NT2/D1 (cell line): Measurements from ENCODE around the gene BHMT2.

ENCODE experiments used
- DNase-seq: peaks from one replicate; pipeline ENCODE4 v3.0.0-alpha.2; 2011; ENCODE audit warnings: low read depth, low spot score
- H3K27me3 ChIP-seq: 2 replicates; pipeline ENCODE4 v1.6.0; 2011; ENCODE audit warnings: mild to moderate bottlenecking; ENCODE audit not compliant: insufficient read length, insufficient read depth
- H3K36me3 ChIP-seq: 2 replicates; pipeline ENCODE4 v1.6.1; 2011; ENCODE audit warnings: mild to moderate bottlenecking, low read length, mixed read lengths; ENCODE audit not compliant: insufficient read depth, insufficient read length
- H3K4me1 ChIP-seq: 2 replicates; pipeline ENCODE4 v1.5.1; 2011; ENCODE audit not compliant: insufficient read depth, insufficient read length
- H3K4me3 ChIP-seq: 2 replicates; pipeline ENCODE4 v1.5.1; 2011; ENCODE audit warnings: low read depth; ENCODE audit not compliant: insufficient read length
- H3K9ac ChIP-seq: 2 replicates; pipeline ENCODE4 v1.6.0; 2011; ENCODE audit warnings: low read depth; ENCODE audit not compliant: insufficient read length
- H3K9me3 ChIP-seq: 2 replicates; pipeline ENCODE4 v1.5.1; 2011; ENCODE audit warnings: mild to moderate bottlenecking, low read length; ENCODE audit not compliant: insufficient read depth
- SUZ12 ChIP-seq: IDR thresholded peaks from 2 replicates; pipeline ENCODE4 v1.6.1; 2011; ENCODE audit not compliant: insufficient read length, insufficient read depth; ENCODE audit errors: extremely low read depth
- YY1 ChIP-seq: IDR thresholded peaks from 2 replicates; pipeline ENCODE4 v1.6.1; 2011; ENCODE audit not compliant: insufficient read length, insufficient read depth
- ZNF274 ChIP-seq: IDR thresholded peaks from 2 replicates; pipeline ENCODE4 v1.6.1; 2011; ENCODE audit warnings: mild to moderate bottlenecking, low read depth, low read length

BHMT2 gene

DNA sequence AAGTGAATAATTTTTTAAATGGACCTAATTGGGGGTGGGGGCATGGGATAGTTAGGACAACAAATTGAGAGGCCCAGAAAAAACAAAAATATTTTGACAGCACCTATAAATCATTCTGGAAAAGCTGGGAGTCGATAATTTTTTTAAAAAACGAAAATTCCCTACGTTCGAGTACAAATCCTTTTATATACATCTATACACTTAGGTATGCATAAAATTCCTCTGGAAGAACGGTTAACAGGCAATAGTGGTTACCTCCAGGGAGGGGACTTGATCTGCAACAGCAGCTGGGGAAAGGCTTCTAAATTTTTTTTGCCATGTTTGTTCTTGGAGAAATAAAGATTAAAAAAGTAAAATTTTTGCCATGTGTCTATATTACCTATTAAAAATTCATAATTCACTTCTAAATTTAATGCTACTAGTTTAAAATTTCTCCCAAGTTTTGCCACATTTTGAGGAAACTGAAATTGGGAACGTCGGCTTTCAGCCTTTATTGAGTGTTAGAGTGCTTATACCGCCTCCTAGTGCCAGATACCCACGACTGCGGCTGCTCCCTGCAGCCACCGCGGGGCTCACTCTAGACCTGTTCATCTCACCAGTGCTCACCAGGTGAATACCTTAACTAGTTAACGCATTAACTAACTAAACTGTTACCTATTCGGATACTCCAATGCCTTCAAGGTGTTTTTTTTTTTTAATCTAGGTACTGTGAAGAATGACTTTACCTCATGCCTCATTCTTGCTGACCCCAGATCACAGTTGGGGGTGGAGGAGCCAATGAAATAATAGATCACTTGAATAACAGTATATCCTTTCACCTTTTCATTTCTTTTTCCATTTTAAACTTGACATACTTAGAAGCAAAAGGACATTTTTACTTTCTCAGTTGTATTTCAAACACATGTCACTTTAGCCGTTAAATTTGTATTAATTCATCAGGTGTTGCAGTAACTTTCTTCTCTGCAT, 40.2 kb downstream of the BHMT2 start:
- no peak overlapping the region for H3K9ac ChIP-seq
- DNase-seq, result no peak
- H3K36me3 ChIP-seq, result no peaks in the 10 kb centered on the region
- H3K4me3 ChIP-seq, result no peak overlapping the region
- H3K4me1 ChIP-seq, result no peaks in the 10 kb centered on the region
- peaks cover 39% of the 10 kb centered on the region for H3K27me3 ChIP-seq
- no peaks in the 10 kb centered on the region for H3K9me3 ChIP-seq
- no peak for TF ChIP-seq SUZ12
- TF ChIP-seq YY1, result no peak
- no peak for TF ChIP-seq ZNF274

DNA sequence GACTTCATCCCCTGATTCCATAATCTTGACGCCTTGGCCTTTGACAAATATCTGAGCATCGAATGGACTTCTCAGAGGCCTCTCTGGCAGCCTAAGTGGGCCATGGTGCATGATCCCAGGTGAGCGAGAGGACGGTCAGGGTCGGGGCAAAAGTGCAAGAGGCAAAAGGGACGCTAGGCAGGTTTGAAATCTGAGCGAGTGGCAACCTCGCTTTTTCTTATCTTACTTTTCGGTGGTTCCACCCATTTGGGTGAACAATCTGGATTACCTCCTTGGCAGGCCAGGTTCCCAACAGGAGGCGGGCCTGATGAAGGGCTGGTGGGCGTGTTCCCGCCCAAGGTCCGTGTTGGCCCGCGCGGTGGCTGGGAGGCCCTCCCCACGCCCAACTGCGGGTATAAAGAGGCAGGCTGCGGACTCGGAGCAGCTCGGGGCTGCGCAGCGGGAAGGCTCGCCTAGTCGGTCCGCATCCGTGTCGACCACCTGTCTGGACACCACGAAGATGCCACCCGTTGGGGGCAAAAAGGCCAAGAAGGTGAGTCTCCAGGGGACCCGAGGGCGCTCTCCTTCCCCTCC, 41.9 kb downstream of the BHMT2 start, which contains the start of gene BHMT:
TSS of gene BHMT (plus strand) at position 423 of the 573 bp plus-strand sequence. CDS start at position 500, 77 bp downstream.
- peaks cover 39% of the 10 kb centered on the region for H3K27me3 ChIP-seq
- DNase-seq, result no peak
- H3K36me3 ChIP-seq, result no peaks in the 10 kb centered on the region
- H3K4me3 ChIP-seq, result peak within 1 kb of the TSS; percentile 51
- H3K9ac ChIP-seq, result peak within 1 kb of the TSS; percentile 61
- H3K9me3 ChIP-seq, result no peaks in the 10 kb centered on the region
- TF ChIP-seq YY1 (no peak), SUZ12 (no peak), ZNF274 (no peak)
- H3K4me1 ChIP-seq, result no peaks in the 10 kb centered on the region

DNA sequence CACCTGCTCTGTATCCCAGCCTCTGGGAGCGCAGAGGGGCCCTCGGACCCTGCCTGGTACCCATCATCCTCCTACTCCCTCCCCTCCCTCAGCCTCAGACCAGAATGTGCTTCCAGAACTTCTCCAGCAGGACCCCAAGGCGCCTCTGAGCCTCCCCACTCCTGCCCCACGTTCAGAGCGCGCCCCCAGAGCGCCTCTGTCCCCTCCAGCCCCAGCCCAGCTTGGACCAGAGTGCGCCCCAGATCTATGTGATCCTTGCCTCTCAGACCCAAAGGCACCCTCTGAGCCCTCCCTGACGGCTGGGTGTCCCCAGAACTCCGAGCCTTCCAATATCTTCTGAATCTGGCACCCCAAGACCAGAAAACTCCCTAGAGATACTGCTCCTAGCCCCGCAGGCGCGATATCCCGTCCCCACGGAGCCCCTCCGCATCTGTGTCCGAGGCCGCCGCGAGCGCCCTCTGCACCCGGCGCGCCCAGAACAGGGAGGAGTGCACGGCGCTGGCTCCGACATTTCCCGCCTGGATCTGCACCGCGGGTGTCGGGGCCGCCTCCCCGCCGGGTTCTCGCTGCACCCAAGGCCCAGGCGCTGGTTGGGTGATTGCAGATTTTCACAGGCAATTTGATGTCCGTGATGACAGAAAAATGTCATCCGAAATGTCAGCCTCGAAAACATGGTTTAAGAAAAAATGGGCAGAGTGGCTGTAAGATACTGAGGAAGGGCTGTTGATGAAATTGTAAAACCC, 42.6 kb downstream of the BHMT2 start:
- peak overlapping the region; percentile 61 for H3K9ac ChIP-seq
- peak overlapping the region; percentile 51 for H3K4me3 ChIP-seq
- H3K36me3 ChIP-seq, result no peaks in the 10 kb centered on the region
- TF ChIP-seq YY1, result no peak
- peak; percentile 79 for TF ChIP-seq SUZ12
- no peak for TF ChIP-seq ZNF274
- no peak for DNase-seq
- no peaks in the 10 kb centered on the region for H3K9me3 ChIP-seq
- peaks cover 39% of the 10 kb centered on the region for H3K27me3 ChIP-seq
- no peaks in the 10 kb centered on the region for H3K4me1 ChIP-seq

DNA sequence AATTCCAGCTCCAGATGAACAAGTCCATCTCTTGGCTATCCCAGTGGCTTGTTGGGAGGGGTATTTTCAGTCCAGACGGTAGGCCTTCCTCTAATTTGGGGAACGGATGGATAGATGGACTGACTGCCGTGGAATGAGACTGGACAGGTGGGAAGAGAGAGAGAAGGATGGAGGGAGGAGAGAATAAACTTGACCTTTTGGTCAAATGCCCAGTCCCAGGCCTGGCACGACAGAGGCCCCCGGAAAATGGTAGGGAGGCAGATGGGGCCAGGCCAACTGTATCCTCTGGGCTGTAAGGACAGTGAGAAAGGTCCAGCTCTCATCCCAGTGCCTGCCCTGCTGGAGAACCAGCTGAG, 43.1 kb downstream of the BHMT2 start:
- TF ChIP-seq SUZ12 (no peak), YY1 (no peak), ZNF274 (no peak)
- H3K9ac ChIP-seq, result no peak overlapping the region
- no peak overlapping the region for H3K4me3 ChIP-seq
- DNase-seq, result no peak
- H3K27me3 ChIP-seq, result peaks cover 39% of the 10 kb centered on the region
- no peaks in the 10 kb centered on the region for H3K36me3 ChIP-seq
- H3K4me1 ChIP-seq, result no peaks in the 10 kb centered on the region
- H3K9me3 ChIP-seq, result no peaks in the 10 kb centered on the region

DNA sequence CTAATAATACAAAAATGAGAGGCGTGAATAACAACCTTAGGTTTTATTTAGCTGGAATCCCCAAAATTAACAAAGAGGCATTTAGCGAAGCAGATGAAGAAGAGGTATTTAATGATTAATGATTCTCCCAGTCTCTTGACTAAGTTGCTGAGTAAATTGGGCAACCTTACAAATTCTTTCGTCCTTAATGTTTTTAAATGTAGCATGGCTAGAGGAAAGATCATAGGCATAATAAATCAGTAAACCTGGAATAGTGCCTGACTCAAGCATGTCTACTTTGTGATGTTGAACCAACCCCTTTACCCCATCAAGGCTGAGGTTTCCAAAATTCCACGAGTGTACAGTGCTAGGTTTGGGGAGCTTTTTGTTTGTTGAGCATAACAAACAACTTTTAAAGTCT, 49.9 kb downstream of the BHMT2 start:
- Histone ChIP-seq H3K27me3 (peaks cover under 1% of the 10 kb centered on the region), H3K9ac (no peak overlapping the region), H3K4me3 (no peak overlapping the region), H3K9me3 (no peaks in the 10 kb centered on the region), H3K4me1 (no peaks in the 10 kb centered on the region), H3K36me3 (no peaks in the 10 kb centered on the region)
- no peak for DNase-seq
- TF ChIP-seq YY1 (no peak), ZNF274 (no peak), SUZ12 (no peak)

DNA sequence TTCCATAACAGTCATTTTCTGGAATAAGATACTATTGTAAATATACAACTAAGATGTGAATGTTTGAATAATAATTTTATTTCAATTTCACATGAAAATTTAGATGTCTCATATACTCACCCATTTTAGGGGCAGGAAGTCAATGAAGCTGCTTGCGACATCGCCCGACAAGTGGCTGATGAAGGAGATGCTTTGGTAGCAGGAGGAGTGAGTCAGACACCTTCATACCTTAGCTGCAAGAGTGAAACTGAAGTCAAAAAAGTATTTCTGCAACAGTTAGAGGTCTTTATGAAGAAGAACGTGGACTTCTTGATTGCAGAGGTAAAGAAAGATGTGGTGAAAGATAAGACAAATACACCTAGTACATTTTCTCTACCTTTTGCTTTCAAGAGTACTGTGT, 50.7 kb downstream of the BHMT2 start:
- Histone ChIP-seq H3K9ac (no peak overlapping the region), H3K4me1 (no peaks in the 10 kb centered on the region), H3K27me3 (no peaks in the 10 kb centered on the region), H3K4me3 (no peak overlapping the region), H3K9me3 (no peaks in the 10 kb centered on the region), H3K36me3 (no peaks in the 10 kb centered on the region)
- no peak for DNase-seq
- no peak for TF ChIP-seq ZNF274
- no peak for TF ChIP-seq SUZ12
- TF ChIP-seq YY1, result no peak

DNA sequence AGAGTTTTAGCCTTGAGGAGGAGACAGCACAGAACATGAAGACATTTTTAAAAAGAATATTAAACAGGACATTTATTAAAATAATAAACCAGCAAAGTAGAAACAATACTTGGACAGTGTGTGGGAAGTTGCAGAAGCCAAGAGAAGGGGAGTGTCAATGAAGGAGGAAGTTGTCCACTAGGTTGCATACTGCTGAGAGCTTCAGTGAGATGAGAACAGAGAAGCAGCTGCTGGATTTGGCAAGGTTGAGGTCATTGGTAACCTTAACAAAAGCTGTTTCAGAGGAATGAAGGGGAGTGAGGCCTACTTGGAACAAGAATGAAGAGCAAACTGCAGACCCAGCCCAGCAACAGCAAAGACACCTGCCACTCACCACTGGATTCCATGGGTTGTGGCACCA, 53.4 kb downstream of the BHMT2 start:
- no peaks in the 10 kb centered on the region for H3K27me3 ChIP-seq
- TF ChIP-seq ZNF274, result no peak
- no peak for TF ChIP-seq YY1
- TF ChIP-seq SUZ12, result no peak
- H3K4me3 ChIP-seq, result no peak overlapping the region
- H3K36me3 ChIP-seq, result no peaks in the 10 kb centered on the region
- H3K4me1 ChIP-seq, result no peaks in the 10 kb centered on the region
- DNase-seq, result no peak
- no peaks in the 10 kb centered on the region for H3K9me3 ChIP-seq
- no peak overlapping the region for H3K9ac ChIP-seq
